Measurements from ENCODE around the gene RPL6.
A peak's percentile ranks its signal among the peaks of the same experiment; 100 is the strongest.
"Not testable (repeated sequence)": the region's sequence is repeated elsewhere in the genome, so short reads cannot be mapped to it uniquely, and the experiment has no call there.

The RPL6 gene

DNA sequence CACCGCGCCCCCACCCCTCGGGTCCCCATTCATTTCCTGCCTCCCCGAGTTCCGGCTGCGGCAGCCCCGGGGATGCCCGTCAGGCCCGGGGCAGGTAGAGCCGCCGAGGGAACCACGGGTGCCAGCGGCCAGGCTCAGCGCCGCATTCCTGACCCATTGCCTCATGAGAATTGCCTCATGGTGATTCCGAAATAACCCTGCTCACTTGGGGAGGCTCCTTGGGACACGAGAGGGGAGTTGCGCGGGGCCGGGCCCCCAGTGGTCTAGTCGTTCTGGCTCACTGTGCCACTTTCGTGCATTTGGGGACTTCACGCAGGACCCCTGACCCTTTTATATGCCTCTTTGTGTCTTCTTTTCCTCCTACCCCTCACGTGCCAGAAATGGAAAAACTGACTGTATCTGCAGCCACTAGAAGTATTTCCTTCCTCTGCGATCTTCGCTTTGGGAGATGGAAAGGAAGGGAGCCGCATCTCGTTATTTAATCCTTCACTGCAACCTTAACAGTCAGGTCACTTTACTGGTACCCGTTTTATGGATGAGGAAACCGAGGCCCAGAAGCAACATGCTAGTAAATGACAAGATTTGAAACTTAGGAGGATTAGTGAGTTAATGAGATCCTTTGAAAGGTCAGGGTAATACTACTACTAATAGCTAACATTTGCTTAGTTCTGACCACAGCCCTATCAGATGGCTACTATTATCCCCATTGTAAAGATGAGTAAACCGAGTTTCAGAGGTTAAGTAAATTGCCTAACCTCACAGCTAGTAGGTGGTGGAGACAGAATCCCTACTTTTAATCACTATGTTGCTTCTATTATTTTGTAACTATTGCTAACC is 10.1 kb upstream of the RPL6 start:
- TF ChIP-seq, protein P1, sequence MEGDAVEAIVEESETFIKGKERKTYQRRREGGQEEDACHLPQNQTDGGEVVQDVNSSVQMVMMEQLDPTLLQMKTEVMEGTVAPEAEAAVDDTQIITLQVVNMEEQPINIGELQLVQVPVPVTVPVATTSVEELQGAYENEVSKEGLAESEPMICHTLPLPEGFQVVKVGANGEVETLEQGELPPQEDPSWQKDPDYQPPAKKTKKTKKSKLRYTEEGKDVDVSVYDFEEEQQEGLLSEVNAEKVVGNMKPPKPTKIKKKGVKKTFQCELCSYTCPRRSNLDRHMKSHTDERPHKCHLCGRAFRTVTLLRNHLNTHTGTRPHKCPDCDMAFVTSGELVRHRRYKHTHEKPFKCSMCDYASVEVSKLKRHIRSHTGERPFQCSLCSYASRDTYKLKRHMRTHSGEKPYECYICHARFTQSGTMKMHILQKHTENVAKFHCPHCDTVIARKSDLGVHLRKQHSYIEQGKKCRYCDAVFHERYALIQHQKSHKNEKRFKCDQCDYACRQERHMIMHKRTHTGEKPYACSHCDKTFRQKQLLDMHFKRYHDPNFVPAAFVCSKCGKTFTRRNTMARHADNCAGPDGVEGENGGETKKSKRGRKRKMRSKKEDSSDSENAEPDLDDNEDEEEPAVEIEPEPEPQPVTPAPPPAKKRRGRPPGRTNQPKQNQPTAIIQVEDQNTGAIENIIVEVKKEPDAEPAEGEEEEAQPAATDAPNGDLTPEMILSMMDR (IDR thresholded peaks at IDR 0.05; ENCODE audit: low read depth, low read length, missing control alignments), result no peak
- H3K4me3 ChIP-seq (ENCODE audit: low read depth, low read length), result peak overlapping the region; percentile 78
- DNase-seq (ENCODE audit: low read depth), result no peak

GRCh38 chr12:112418608-112419296 is 9.3 kb upstream of the RPL6 start, which contains the start of gene PTPN11:
PTPN11 (plus strand) TSS chr12:112418947; CDS start chr12:112419112, 165 bp downstream.
- peak; percentile 29 for DNase-seq (ENCODE audit: low read depth)
- H3K4me3 ChIP-seq (ENCODE audit: low read depth, low read length), result peak within 1 kb of the TSS; percentile 78
- TF ChIP-seq, protein P1 (IDR thresholded peaks at IDR 0.05; ENCODE audit: low read depth, low read length, missing control alignments), result peak; percentile 40

- H3K4me3 ChIP-seq (ENCODE audit: low read depth, low read length), result peak overlapping the region; percentile 78
- TF ChIP-seq, protein P1 (IDR thresholded peaks at IDR 0.05; ENCODE audit: low read depth, low read length, missing control alignments), result no peak
- no peak for DNase-seq (ENCODE audit: low read depth)
These were observed 8.8 kb upstream of the RPL6 start for GRCh38 chr12:112418273-112418607.

DNA sequence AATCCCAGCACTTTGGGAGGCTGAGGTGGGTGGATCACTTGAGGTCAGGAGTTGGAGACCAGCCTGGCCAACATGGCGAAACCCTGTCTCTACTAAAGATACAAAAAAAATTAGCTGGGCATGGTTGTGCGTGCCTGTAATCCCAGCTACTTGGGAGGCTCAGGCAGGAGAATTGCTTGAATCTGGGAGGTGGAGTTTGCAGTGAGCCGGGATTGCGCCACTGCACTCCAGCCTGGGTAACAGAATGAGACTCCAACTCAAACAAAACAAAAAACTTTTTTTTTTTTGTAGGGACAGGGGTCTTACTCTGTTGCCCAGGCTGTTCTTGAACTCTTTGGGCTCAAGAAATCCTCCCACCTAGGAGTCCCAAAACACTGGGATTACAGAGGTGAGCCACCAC is 6.1 kb upstream of the RPL6 start:
- not testable (repeated sequence) for H3K4me3 ChIP-seq (ENCODE audit: low read depth, low read length); DNase-seq (ENCODE audit: low read depth)

DNA sequence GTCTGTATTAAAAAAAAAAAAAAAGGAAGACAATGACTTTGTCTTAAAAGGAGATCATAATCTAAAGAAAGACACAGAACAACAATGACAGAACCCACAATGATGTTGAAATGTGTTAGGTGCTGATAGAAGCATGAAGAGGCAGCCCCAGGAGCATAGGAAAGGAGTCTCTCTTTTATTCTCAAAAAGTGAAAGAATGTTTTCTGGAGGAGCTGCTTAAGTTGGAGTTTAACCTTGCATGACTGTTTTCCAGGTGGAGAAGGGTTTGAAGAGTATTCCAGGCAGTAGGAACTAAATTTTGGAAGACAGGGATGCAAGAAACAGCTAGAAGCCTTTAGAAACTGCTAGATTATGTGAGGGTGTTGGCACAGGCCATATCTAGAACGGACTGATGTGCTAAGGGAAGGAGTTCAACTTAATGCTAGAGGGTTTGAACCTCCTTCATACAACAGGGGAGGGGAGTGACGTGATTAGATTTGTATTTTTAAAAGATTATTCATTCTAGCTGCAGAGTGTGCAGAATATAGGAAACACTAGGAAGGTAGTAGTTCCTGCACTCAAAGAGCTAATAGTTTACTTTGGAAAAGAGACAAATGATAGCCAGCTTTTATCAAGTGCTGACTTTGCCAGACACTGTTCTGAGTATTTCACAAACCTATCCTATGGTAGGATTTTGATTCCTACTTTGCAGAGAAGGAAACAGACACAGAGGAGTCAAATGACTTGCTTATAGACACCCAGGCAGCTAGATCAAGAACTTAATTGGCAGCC is 4.6 kb upstream of the RPL6 start:
- TF ChIP-seq, protein P1 (IDR thresholded peaks at IDR 0.05; ENCODE audit: low read depth, low read length, missing control alignments), result no peak
- no peak for DNase-seq (ENCODE audit: low read depth)
- H3K4me3 ChIP-seq (ENCODE audit: low read depth, low read length), result no peak overlapping the region

- no peak for DNase-seq (ENCODE audit: low read depth)
- no peak overlapping the region for H3K4me3 ChIP-seq (ENCODE audit: low read depth, low read length)
- TF ChIP-seq, protein P1 (IDR thresholded peaks at IDR 0.05; ENCODE audit: low read depth, low read length, missing control alignments), result no peak
These were observed 470 bp upstream of the RPL6 start for GRCh38 chr12:112409906-112410244.

DNA sequence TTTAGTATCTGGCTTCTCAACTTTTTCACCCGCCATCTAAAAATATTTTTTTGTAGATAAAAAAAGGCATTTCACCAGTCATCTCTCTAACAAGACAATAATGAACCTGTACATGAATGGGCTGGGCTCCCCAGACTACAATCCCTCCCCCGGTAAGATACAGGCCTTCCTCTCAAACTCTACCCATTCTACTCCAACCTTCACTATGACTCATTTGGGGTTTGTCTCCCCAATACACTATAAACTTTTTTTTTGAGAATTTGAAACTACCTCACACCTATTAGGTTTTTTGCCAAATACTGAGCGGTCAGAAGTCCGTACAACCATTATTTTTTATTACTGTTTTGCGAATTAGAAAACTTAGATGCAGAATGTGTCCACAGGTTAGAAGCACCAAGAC is 784 bp downstream of the RPL6 start:
- TF ChIP-seq, protein P1 (IDR thresholded peaks at IDR 0.05; ENCODE audit: low read depth, low read length, missing control alignments), result no peak
- peak overlapping the region; percentile 77 for H3K4me3 ChIP-seq (ENCODE audit: low read depth, low read length)
- no peak for DNase-seq (ENCODE audit: low read depth)

DNA sequence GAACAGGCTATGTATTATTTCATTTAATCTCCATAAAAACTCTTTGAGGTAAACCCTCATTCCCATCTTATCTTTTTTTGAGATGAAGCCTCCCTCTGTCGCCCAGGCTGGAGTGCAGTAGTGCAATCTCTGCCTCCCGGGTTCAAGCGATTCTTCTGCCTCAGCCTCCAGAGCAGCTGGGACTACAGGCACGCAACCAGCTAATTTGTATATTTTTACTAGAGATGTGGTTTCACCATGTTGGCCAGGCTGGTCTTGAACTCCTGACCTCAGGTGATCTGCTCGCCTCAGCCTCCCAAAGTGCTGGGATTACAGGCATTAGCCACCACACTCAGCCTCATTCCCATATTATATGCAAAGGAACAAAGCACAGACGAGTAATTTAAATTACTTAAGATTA is 1.7 kb downstream of the RPL6 start:
- H3K4me3 ChIP-seq (ENCODE audit: low read depth, low read length), result peak overlapping the region; percentile 77

More for the DNA sequence above, 1.7 kb downstream of the RPL6 start:
- not testable (repeated sequence) for DNase-seq (ENCODE audit: low read depth)
